ENCODE measurements around the gene ARL2BP.
A peak's percentile ranks its signal among the peaks of the same experiment; 100 is the strongest.

Gene ARL2BP

DNA sequence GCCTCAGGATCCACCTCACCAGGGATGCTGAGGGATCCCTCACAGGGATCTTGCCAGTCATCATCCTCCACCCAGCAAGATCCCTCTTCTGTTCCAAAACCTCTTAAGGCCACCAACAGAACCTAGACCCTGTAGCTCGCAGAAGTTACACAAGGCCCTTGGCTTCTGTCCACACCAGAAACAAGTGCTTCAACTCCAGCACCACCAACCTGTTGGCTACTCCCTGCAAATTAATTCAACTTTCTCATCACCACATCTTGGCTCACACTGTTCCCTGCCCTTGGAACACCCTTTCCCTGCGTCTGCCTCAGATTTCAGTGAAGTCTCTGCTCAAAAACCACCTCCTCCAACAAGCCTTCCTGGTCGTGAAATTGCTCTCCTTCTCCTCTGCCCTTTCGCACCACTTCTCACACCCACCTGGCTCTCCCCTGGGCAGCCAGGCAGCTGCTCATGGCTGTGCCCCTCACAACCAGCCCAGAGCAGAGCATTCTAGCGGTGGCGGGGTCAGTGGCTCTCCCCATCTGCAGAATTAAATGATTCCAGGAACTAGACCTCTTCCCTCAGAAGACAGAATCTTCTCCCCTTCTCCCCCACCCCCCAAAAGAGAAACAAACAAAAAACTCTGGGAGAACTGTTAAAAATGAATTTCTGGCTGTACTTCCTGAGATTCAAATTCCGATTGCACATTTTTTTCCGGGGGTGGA is 37.6 kb downstream of the ARL2BP start:
- no peak for DNase-seq (ENCODE audit: low read depth in 2 of 2)

DNA sequence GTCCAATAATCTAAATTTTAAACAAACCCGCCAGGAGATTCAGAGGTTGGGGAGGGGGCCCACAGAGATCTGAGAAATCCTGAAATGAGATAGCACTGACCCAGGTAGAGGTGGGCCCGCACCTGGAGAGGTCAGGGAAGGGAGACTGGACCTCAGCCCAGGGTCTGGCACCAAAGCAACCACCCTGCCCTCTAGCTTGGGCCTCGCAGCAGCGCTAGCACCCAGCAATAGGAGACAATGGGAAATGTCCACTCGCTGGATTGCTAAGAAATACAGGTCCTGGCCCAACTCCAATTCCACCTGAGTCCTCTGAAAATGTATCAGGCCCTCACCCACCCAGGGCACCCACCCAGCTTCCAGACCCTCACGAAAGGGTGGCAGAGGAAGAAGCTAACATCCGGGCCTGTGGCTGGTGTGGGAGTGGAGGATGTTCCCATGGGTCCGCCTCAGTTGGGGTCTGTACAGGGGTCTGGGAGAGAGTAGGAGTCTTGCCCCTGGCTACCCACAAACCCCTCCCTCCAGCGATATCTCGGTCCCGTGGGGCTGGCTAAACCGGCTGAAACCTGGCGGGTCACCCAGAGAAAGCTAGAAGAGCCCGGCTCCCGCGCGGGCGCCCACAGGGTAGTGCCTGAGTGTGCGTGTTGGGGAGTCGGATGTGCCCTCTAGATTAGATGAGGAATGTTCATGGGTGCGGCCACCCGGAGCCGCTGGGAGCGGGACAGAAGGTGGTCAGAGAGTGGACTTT is 38.3 kb downstream of the ARL2BP start:
- no peak for DNase-seq (ENCODE audit: low read depth in 2 of 2)

DNA sequence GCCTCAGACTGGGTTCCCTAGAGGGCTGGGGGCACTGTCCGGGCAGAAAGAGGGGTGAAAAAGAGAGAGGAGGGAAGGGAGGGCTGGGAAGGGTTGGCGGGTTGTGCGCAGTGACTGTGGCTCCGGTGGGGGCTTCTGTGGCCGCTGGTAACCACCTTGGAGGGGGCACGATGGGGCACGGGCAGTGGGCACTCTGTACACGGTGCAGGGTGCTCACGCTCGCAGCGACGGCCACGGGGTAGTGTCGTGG is 38.8 kb downstream of the ARL2BP start:
- DNase-seq (ENCODE audit: low read depth in 2 of 2) = no peak

DNA sequence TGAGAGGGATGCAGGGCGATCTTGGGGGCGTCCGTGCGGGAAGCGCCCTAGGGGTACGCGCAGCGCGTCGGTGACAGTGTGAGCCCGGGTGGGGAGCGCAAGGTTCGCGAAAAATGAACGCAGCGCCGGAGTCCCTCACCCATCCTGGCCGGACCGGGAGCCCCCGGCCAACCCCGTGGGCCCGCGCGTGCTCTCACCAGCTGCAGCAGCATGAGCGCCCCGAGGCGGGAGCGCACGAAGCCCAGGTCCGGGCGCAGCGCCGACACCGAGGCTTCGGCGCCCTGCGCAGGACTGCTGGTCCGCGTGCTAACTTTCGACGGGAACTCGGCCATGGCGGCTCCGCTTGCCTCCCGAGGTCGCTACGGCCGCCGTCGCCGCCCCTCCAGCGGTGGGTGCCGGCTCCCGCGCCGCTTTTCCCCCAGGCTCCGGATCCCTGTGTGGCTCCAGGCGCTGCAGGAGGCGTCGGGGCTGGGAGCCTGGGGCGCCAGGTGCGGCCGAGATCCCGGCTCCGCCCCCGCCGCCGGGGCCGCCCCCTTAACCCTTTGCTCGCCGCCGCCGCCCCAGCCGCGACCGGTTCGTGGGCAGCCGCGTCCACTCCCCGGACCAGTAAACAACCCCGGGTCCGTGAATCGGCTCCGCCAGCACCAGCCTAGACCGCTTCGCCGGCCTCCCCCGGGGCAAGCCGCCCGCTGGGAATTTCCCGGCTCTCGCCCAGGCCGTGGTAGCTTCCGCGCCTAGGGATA is 39.3 kb downstream of the ARL2BP start, which contains the start of gene PLLP:
PLLP (minus strand) TSS at position 464 of the 743 bp plus-strand sequence; CDS start at position 332, 132 bp downstream.
- DNase-seq (ENCODE audit: low read depth in 2 of 2) = no peak

DNA sequence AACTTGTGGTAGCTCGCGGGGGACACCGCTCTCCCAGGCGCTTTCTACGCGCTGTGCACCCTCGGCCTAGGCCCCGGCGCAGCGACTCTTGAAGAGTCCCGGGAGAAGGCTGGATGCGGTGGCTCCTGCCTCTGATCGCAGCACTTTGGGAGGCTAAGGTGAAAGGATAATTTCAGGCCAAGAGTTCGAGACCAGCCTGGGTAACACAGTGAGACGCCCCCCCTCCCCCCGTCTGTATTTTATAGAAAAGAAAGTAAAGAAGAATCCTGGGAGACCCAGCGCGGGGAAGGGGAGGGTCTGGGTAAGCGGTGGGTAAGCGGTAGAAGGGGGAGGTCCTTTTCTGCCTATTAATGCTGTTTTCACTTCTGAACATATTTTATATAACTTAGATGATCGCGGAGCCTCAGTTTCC is 39.9 kb downstream of the ARL2BP start:
- DNase-seq (ENCODE audit: low read depth in 2 of 2) = no peak

DNA sequence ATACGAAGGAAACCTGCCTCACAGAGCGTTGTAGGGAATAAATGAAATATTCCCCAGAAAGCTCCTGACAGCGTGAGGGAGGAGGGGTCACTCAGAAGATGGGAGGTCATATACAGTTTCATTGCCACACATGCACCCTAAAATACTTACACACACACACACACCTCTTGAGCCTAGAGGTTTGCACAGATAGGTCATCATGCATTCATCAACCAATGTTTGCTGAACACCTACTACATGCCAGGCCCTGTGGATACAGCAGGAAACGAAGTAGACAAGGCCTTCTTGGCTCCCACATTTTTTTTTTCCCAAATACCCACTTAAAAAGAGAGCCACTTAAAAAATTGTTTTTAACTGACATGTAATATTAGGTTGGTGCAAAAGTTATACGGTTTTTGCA is 40.3 kb downstream of the ARL2BP start:
- no peak for DNase-seq (ENCODE audit: low read depth in 2 of 2)

DNA sequence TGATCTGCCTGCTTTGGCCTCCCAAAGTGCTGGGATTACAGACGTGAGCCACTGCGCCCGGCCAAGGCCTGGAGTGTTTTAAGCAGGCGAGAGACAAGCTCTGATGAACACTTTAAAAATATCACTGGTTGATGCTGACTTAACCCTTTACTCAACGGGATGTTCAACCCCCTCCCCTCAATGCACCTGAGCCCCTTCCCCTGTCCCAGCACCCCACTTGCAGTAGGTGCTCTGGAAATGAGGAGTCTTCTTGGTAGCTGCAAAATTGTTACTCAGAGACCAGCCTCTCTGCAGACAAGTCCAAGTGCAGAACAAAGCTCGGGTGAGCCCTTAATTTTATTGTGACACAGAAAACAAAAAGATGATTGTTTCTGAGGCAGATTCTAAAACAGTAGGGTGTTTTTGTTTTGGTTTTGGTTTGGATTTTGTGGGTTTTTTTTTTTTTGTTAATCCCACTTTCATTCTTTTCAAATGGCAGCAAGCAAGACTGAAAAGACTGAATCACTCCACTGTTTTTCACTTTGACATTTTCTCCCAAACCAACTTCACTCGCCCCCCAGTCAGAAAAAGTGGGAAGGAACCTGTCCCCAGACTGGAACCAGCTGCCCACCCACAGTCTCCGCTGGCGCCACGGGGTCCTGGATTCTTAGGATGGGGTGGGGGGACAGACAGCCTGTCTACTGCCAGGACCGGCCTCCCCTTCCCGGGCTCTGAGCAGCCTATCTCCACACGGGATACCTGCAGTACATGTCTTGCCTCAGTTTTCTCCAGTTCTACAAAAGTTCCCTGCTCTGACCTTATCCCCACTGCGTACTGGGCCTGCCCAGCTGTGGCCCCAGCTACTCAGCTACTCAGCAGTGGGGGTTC is 44.6 kb downstream of the ARL2BP start:
- DNase-seq (ENCODE audit: low read depth in 2 of 2) = no peak

DNA sequence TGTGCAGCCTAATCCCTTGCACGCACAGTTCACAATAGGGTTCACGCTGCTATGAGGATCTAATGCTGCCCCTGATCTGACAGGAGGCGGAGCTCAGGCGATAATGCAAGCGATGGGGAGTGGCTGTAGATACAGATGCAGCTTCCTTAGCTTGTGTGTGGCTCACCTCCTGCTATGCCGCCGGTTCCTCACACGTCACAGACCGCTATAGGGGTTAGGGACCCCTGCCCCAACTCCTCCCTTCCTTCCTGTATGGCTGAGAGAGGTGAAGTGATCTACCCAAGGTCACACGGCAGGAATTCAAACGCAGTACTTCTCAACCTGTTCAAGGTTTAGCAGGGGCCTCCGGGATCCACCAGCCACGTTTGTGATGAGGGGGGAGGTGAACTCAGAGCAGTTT is 52.8 kb downstream of the ARL2BP start:
- no peak for DNase-seq (ENCODE audit: low read depth in 2 of 2)

DNA sequence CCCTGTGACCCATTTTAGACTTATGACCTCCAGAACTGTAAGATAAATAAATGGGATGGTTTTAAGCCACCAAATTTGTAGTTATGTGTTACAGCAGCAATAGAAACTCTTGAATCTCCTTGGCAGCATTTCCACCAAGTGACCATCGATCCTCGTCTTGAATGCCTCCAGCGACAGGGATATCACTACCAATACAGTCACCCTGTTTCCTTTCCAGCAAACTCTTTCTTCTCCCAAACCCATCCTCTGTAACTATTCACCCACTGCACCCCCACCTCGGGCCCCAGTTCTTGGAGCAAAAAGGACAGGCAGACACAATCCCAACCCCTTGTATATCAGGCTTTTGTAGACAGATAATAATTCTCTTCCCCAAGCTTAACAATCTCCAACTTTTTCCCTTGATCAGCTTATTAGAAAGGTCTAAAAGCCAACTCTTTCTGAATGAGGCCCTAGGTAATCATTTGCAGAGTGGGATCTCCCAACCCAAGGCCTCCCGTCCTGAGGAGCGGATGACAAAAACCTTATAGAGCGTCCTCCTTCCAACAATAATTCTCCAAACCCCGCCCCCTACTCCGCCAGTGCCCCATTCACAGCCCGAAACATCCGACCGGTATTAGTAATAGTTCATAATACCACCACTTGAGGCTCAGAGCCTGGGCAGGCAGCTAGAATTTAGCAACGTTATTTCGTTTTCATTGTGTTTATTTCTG is 54.1 kb downstream of the ARL2BP start:
- DNase-seq (ENCODE audit: low read depth in 2 of 2) = peak in 1 of 2 donors; percentile 19

DNA sequence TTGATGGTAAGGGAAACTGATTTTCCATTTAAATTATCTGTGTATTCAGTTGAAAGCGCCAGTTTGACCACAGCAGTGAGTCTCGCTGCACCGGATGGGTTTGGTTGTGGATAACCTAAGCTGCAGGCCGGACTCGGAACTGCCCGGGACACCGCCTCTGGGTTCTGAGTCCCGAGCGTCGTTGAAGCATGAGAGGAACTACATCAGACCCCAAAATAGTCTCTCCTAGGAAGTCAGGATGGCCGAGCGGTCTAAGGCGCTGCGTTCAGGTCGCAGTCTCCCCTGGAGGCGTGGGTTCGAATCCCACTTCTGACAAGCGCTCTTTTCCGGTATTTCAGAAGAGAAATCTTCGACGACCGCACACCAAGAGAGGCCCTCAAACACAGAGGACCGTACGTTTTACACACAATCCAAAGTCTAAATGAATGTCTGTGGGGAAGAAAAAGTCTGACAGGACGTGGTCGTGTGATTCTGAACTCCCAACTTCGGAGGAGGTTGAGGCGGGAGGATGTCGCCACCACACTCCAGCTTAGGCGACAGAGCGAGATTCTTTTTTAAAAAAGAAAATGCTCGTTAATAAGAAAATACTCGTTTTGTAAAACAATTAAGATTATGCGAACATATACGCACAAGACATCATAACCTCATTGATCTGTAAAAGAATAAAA is 54.8 kb downstream of the ARL2BP start:
- peak; percentile 77 for DNase-seq (ENCODE audit: low read depth in 2 of 2)

DNA sequence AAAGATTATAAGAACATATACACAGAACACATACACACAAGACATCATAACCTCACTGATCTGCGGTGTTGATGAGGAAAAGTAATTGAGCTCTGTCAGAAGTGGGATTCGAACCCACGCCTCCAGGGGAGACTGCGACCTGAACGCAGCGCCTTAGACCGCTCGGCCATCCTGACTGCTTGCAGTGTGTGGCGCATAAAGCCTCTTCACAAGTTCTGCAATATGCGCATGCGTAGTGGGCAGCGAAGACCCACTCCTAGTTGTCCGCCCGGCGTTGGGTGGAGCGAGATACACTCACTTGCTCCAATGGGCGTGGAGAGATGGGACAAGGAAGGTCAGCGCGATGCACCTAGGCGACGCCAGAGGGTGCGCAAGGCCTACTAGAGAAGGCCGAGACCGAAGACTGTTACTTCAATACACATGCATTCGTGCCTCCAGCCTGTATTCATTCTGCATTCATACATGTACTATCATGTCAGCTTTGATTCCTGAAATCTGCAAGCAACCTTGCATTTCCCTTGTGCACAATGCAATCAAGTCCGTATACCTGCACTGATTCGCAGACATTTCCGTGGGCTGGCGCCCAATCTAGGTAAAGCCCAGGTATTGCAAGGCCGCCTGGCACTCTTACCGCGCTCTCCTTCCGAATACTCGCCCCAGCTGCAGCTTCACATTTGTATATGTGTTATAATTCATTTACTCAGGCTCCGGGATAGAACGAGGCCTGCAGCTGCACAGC is 55.5 kb downstream of the ARL2BP start:
- DNase-seq (ENCODE audit: low read depth in 2 of 2) = peak; percentile 97 to 98

DNA sequence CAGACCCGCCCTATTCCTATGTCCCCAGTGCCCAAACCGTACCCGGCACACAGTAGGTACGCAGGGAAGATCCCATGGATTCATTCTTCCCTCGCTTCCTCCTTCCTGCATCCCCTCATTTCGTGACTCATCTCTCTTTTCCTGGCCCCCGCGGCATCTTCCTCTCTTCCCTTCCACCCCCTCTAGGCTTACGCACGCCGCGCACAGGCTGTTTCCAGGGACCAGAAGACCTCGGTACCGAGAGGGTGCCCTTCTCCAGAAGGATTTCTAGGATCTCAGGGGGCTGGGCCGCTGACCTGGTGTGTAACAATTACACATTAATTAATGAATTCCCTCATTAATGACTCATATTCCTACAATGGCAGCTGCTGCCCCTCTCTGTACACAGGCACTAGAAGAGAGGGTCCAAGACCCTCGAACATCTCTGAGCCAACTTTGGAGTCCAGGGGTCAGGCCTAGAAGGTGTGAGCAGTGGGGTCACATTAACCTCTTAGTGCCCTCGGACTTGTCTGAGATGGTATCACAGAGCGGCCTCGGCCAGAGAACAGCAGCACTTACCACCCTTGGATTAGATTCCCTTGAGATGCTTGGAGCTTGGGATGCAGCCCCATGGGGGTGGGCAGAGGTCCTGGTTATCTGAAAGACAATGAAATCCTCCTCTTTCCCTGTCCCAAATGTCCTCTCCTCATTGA is 56.2 kb downstream of the ARL2BP start:
- DNase-seq (ENCODE audit: low read depth in 2 of 2) = no peak

Measured in stimulated activated CD4-positive, alpha-beta T cell treated with anti-CD3 and anti-CD28 coated beads, Interleukin-4, amount 100 ng/mL, for 48 hours (primary cell).